Stimulated activated CD8-positive, alpha-beta memory T cell treated with anti-CD3 and anti-CD28 coated beads, Interleukin-4, amount 100 ng/mL, for 24 hours (primary cell): ENCODE data around the gene SLC6A17.
A peak's percentile ranks its signal among the peaks of the same experiment; 100 is the strongest.

ENCODE experiments used
- DNase-seq: peaks from one replicate; pipeline ENCODE4 v3.0.0-alpha.2; 2020; ENCODE audit warnings: low read depth

The SLC6A17 gene

GRCh38 chr1:110174961-110175360, 24.7 kb downstream of the SLC6A17 start:
- no peak for DNase-seq

- DNase-seq, result no peak
These were observed 26.1 kb downstream of the SLC6A17 start for GRCh38 chr1:110176299-110176956.

GRCh38 chr1:110177775-110178174, 27.5 kb downstream of the SLC6A17 start:
- DNase-seq, result no peak

GRCh38 chr1:110183642-110184167, 33.4 kb downstream of the SLC6A17 start:
- DNase-seq, result no peak

- DNase-seq, result no peak
These were observed 34.2 kb downstream of the SLC6A17 start for GRCh38 chr1:110184446-110184845.

- no peak for DNase-seq
These were observed 34.9 kb downstream of the SLC6A17 start for GRCh38 chr1:110185181-110185580.

- no peak for DNase-seq
These were observed 36.3 kb downstream of the SLC6A17 start for GRCh38 chr1:110186558-110186957.

- no peak for DNase-seq
These were observed 37.0 kb downstream of the SLC6A17 start for GRCh38 chr1:110187139-110187890.

- no peak for DNase-seq
These were observed 37.8 kb downstream of the SLC6A17 start for GRCh38 chr1:110188035-110188618.

- DNase-seq, result no peak
These were observed 38.9 kb downstream of the SLC6A17 start for GRCh38 chr1:110189181-110189580.

- DNase-seq, result no peak
These were observed 40.1 kb downstream of the SLC6A17 start for GRCh38 chr1:110190282-110190929.

- DNase-seq, result no peak
These were observed 42.2 kb downstream of the SLC6A17 start for GRCh38 chr1:110192541-110192940.

- DNase-seq, result no peak
These were observed 44.9 kb downstream of the SLC6A17 start for GRCh38 chr1:110195196-110195595.

- peak; percentile 22 for DNase-seq
These were observed 46.8 kb downstream of the SLC6A17 start for GRCh38 chr1:110196917-110197765.

- no peak for DNase-seq
These were observed 47.8 kb downstream of the SLC6A17 start for GRCh38 chr1:110197905-110198629.

GRCh38 chr1:110198746-110199145, 48.5 kb downstream of the SLC6A17 start:
- no peak for DNase-seq

- DNase-seq, result no peak
These were observed 49.9 kb downstream of the SLC6A17 start for GRCh38 chr1:110200190-110200589.

GRCh38 chr1:110200666-110201065, 50.4 kb downstream of the SLC6A17 start:
- no peak for DNase-seq

- DNase-seq, result no peak
These were observed 51.0 kb downstream of the SLC6A17 start for GRCh38 chr1:110201157-110201825.

- DNase-seq, result peak; percentile 24
These were observed 52.8 kb downstream of the SLC6A17 start for GRCh38 chr1:110203021-110203661.
